Esophagus muscularis mucosa (tissue), 3 donors: ENCODE measurements around the gene UBE2N.
"Not testable (repeated sequence)": the region's sequence is repeated elsewhere in the genome, so short reads cannot be mapped to it uniquely, and the experiment has no call there.

ENCODE experiments used
- CTCF ChIP-seq, 3 experiments: fragments of 200-600 bp in 2 of 3; fragments of 450-650 bp in 1 of 3; sonication (generic) in 2 of 3; IDR thresholded peaks; one replicate each; pipeline ENCODE4 v1.5.1; 2017 to 2019; ENCODE audit warnings: antibody characterized with exemption in 3 of 3, mild to moderate bottlenecking in 2 of 3, moderate library complexity in 1 of 3
- POLR2A ChIP-seq: fragments of 450-650 bp; IDR thresholded peaks from one replicate; pipeline ENCODE4 v1.6.1; 2017; ENCODE audit warnings: antibody characterized with exemption, moderate library complexity, mild to moderate bottlenecking, low read depth
- POLR2AphosphoS5 ChIP-seq, 2 donors: sonication (generic); formaldehyde crosslinking; IDR thresholded peaks; one replicate each; pipeline ENCODE4 v1.6.1; 2017; ENCODE audit warnings: antibody characterized with exemption in 2 of 2

GRCh38 chr12:93411060-93411459 lies 30.7 kb downstream of the UBE2N start:
- TF ChIP-seq CTCF (IDR thresholded peaks at IDR 0.05); POLR2A; POLR2AphosphoS5 (IDR thresholded peaks at IDR 0.05): not testable (repeated sequence)
